Ishikawa (cell line): ENCODE results near the gene SLC28A1.

Source experiments
- CEBPB ChIP-seq: IDR thresholded peaks from 2 replicates; pipeline ENCODE4 v1.6.1; 2012
- CREB1 ChIP-seq: IDR thresholded peaks from 2 replicates; pipeline ENCODE4 v1.6.1; 2012; ENCODE audit warnings: low read depth
- EP300 ChIP-seq: IDR thresholded peaks from 2 replicates; pipeline ENCODE4 v1.6.1; 2012; ENCODE audit warnings: borderline replicate concordance
- RAD21 ChIP-seq: IDR thresholded peaks from 2 replicates; pipeline ENCODE4 v1.6.1; 2012; ENCODE audit warnings: low read depth
- TAF1 ChIP-seq: IDR thresholded peaks from 2 replicates; pipeline ENCODE4 v1.6.1; 2012; ENCODE audit warnings: low read depth, mild to moderate bottlenecking
- TEAD4 ChIP-seq: IDR thresholded peaks from 2 replicates; pipeline ENCODE4 v1.6.1; 2012
- TF ChIP-seq, protein P1 (sequence below): IDR thresholded peaks from 2 replicates; pipeline ENCODE4 v1.6.1; 2012; ENCODE audit warnings: low read depth, mild to moderate bottlenecking

DNA sequence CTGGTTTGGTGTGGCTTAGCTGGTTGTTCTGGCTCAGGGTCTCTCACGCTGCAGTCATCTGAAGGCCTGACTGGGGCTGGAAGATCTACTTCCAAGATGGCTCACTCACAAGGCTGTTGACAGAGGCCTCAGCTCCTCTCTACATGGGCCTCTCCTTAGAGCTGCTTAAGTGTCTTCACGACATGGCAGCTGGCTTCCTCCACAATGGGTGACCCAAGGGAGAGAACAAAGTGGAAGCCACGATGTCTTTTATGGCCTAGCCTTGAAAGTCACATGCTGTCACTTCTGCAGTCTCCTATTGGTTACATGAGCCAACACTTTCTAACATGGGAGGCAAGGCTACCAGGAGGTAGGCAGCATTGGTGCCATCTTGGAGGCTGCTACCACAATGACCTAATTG is 83.8 kb downstream of the SLC28A1 start:
- no peak for TF ChIP-seq TAF1
- no peak for TF ChIP-seq CREB1
- no peak for TF ChIP-seq RAD21
- TF ChIP-seq TEAD4, result no peak
- TF ChIP-seq, protein P1, sequence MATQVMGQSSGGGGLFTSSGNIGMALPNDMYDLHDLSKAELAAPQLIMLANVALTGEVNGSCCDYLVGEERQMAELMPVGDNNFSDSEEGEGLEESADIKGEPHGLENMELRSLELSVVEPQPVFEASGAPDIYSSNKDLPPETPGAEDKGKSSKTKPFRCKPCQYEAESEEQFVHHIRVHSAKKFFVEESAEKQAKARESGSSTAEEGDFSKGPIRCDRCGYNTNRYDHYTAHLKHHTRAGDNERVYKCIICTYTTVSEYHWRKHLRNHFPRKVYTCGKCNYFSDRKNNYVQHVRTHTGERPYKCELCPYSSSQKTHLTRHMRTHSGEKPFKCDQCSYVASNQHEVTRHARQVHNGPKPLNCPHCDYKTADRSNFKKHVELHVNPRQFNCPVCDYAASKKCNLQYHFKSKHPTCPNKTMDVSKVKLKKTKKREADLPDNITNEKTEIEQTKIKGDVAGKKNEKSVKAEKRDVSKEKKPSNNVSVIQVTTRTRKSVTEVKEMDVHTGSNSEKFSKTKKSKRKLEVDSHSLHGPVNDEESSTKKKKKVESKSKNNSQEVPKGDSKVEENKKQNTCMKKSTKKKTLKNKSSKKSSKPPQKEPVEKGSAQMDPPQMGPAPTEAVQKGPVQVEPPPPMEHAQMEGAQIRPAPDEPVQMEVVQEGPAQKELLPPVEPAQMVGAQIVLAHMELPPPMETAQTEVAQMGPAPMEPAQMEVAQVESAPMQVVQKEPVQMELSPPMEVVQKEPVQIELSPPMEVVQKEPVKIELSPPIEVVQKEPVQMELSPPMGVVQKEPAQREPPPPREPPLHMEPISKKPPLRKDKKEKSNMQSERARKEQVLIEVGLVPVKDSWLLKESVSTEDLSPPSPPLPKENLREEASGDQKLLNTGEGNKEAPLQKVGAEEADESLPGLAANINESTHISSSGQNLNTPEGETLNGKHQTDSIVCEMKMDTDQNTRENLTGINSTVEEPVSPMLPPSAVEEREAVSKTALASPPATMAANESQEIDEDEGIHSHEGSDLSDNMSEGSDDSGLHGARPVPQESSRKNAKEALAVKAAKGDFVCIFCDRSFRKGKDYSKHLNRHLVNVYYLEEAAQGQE, result no peak
- no peak for TF ChIP-seq EP300
- TF ChIP-seq CEBPB, result no peak
